GM21423 (cell line): ENCODE measurements around the gene STING1.
"Not testable (repeated sequence)": the region's sequence is repeated elsewhere in the genome, so short reads cannot be mapped to it uniquely, and the experiment has no call there.

Source experiments
- ATAC-seq: cut with Tn5 transposase; IDR thresholded peaks from one replicate; pipeline ENCODE4 v1.9.1; 2021; ENCODE audit warnings: mild to moderate bottlenecking, moderate library complexity; ENCODE audit not compliant: unreplicated experiment

STING1 gene

DNA sequence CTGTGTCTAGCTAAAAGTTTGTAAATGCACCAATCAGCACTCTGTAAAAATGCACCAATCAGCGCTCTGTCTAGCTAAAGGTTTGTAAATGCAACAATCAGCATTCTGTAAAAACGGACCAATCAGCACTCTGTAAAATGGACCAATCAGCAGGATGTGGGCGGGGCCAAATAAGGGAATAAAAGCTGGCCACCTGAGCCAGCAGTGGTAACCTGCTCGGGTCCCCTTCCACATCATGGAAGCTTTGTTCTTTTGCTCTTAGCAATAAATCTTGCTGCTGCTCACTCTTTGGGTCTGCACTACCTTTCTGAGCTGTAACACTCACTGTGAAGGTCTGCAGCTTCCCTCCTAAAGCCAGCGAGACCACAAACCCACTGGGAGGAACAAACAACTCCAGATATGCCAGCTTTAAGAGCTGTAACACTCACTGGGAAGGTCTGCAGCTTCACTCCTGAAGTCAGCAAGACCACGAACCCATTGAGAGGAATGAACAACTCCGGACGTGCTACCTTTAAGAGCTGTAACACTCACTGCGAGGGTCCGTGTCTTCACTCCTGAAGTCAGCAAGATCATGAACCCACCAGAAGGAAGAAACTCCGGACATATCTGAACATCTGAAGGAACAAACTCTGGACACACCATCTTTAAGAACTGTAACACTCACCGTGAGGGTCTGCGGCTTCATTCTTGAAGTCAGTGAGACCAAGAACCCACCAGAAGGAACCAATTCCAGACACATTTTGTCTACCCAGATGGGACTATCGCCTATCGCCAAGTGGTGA is 20.7 kb upstream of the STING1 start:
- ATAC-seq = not testable (repeated sequence)

DNA sequence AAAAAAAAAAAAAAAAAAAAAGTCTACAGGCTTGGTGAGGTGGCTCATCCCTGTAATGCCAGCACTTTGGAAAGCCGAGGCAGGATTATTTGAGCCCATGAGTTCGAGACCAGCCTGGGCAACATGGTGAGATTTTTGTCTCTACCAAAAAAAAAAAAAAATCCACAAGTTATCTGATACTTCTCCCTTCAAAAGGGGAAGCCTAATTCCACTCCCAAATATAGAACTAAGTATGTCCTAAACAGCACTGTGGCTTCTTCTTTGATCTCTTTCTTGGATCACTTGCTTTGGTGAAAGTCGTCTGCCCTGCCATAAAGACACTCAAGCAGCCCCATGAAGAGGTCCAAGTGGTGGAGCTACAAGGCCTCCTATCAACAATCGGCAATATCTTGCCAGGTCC is 18.8 kb upstream of the STING1 start:
- no peak for ATAC-seq

DNA sequence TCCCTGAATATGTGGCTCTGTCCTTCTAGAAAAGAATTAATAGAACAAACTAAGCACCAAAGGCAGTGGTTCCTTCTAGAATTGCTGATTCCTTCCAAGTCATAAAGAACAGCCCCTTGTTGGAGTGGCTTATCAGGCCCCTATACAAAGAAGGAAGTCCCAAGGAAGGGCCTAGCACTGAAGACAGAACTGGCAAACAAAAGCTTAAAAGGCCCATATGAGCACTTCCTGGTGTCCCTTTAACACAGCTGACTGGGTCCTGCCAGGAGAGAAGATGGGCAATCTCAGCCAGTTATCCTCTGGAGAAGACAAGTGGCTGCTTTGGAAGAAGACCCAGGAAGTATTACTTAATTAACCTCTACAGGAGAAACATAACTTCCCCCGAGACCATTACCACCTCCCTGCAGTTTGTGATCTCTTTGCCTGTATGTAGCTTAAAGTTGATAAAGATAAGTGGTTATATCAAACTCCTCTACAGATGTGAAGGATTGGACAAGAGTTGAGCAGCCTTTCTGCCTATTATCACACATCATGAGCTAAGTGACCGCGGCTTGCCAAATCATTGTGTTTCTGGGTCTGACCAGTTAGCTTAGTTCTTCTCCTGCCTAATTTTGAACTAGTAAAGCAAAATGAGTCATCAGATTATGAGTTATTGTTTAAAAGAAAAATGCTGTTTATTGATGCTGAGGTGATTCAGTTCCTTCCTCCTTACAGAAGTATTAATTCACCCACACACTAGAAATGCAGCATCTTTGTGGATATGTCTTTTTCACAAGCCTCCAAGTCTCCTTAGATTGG is 13.3 kb upstream of the STING1 start:
- ATAC-seq = no peak

DNA sequence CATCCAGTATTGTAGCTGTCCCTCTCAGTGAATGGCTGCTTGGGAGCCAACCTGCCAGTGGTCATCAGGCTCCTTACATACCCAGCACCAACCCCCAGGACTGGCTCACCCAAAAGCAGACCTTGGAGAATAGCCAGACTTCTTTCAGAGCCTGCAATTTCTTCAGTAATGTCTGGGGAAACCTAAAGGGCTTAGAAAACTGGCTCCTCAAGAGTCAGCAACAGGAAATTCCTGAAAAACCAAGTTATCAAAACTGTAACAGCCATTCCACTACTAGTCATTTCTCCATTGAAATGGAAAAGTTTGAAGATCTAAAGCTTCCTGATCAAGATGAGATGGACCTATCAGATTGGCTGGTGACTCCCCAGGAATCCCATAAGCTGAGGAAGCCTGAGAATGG is 12.3 kb upstream of the STING1 start:
- no peak for ATAC-seq

DNA sequence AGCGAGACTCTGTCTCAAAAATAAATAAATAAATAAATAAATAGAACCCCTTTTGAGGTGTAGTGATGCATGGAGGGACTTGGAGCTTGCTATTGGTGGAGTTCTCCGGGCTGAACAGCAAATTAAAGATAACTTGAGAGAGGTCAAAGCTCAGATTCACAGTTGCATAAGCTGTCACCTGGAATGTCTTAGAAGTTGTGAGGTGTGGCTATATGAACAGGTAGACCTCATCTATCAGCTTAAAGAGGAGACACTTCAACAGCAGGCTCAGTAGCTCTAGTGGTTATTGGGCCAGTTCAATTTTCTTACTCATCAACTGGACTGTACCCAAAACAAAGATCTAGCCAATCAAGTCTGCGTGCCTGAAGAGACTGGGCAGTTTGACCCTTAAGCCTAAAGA is 11.7 kb upstream of the STING1 start:
- ATAC-seq = no peak

DNA sequence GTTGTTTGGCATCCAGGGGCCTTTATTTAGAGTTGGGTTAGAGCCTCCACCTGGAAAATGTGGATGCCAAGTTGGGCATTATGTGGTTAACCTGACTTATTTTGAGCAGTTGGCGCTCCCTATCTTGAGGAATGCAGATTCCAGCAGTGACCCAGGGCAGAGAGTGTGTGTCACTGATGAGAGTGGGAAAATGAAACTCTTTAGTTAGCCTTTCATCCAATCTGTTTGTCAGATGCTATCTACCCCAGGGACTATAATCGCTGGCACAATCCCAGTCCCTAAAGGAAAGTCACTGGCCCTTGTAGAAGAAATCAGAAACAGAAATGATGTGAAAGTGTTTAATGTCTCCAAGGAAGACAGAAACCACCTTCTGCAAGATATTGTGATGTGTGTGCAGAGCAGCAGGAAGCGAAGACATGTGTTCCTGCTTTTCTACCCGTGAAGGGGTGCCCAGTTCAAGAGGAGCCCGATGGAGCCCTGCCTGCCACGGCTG is 10.2 kb upstream of the STING1 start:
- ATAC-seq = no peak

DNA sequence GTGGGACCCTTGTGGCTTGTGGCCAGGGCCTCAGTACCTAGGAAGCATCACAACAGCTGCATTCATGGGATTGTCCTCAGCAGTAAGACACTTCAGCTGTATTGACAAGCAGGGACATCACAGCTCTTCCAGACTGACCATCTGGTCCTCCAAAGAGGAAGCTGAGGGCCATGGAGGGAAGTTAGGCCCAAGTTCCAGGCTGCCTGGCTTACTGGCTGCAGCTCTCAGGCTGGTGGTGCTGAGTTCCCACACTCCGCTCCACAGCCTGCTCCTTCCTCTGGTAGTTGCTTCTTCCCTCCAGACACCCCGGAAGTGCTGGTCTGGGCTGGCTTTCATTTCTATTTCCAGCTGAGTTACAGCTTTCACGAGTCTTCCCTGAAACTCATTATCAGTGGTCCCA is 5.7 kb upstream of the STING1 start:
- no peak for ATAC-seq

DNA sequence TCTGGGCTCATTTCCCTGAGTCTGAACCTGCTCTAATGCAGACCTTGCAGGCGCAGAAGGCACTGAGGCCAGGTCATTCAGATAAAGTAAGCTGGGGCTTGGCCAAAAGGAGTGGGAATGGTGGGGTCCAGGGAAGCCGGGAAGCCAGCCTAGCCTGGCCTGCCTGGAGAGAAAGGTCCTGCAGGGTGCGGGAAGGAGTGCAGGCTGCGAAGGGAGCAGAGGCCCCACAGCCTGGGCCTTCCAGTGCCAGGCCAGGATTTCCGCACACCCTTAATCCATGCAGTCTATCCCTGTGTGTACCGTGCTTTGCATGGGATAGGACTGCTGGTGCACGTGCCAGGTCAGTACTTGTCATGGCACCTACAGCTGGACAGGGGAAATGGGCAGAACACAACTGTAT is 3.6 kb upstream of the STING1 start:
- no peak for ATAC-seq

DNA sequence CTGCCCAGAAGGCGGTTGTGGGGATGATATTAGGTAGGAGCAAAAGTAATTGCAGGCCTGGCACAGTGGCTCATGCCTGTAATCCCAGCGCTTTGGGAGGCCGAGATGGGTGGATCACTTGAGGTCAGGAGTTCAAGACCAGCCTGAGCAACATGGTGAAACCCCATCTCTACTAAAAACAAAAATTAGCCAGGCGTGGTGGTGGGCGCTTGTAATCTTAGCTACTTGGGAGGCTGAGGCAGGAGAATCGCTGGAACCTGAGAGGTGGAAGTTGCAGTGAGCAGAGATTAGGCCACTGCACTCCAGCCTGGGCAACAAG is 291 bp upstream of the STING1 start:
- ATAC-seq = not testable (repeated sequence)

DNA sequence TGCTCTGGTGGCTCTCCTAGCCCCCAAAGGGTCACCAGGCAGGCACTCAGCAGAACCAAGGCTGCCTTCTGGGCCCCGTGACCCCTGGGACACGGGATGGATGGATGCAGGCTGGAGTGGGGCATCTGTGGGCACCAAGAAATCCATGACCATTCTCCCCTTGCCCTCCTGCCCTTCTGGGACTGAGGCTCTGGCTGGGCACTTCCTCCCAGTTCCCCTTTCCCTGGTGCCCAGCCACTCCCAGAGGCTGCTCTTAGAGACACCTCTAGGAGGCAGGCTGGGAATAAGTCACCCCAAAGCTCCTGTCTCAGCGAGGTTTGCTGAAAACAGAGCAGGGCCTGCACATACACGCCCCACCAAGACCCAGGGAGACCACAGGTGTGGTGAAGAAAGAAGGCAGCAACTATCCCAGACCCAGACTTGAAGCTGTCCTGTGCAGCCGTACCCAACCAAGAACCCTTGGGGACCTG is 943 bp downstream of the STING1 start:
- peak; percentile 17 for ATAC-seq

DNA sequence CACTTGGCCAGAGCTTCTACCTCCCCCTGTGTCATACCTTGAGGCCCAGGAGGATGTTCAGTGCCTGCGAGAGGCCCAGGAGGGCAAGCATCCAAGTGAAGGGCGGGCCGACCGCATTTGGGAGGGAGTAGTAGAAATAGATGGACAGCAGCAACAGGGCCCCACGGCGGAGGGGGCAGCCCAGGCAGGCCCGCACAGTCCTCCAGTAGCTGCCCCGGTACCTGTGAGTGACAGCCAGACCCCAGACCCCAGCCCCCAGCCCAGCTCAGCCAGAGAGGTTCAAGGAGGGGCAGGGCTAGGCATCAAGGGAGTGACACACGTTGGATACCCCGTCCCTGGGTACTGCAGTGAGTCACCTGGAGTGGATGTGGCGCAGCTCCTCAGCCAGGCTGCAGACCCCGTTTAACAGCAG is 1.4 kb downstream of the STING1 start:
- ATAC-seq = no peak

DNA sequence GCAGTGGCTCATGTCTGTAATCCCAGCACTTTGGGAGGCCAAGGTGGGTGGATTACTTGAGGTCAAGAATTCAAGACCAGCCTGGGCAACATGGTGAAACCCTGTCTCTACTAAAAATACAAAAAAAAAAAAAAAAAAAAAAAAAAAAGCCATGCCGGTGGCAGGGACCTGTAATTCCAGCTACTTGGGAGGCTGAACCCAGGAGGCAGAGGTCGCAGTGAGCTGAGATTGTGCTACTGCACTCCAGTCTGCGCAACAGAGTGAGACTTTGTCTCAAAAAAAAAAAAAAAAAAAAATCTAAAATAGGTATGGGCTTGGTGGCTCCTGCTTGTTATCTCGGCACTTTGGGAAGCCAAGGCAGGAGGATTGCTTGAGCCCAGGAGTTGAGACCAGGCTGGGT is 2.8 kb downstream of the STING1 start:
- ATAC-seq = not testable (repeated sequence)

DNA sequence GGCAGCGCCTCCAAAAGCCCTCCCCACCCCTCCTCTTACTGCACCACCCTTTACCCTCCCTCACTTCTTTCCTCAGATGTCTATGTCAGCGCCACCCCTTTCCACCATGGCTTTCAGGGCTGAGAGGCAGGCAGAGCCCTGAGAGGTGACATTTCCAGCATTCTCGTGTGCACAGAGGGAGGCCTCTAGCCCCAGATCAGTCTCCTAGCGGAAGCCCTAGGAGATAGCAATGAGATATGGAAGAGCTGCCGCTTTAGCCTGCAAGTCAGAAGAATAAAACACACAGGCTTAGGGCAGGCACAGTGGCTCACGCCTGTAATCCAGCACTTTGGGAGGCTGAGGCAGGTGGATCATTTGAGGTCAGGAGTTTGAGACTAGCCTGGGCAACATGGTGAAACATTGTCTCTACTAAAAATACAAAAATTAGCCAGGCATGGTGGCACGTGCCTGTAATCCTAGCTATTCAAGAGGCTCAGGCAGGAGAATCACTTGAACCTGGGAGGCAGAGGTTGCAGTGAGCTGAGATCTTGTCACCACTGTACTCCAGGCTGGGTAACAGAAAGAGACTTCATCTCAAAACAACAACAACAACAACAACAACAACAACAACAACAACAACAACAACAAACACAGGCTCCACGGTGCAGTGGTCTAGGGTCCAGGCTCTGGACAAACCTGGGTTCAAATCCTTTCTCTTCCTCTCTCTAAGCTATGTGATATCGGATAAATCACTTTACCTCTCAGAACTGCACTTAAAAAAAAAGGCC is 3.7 kb downstream of the STING1 start:
- not testable (repeated sequence) for ATAC-seq

DNA sequence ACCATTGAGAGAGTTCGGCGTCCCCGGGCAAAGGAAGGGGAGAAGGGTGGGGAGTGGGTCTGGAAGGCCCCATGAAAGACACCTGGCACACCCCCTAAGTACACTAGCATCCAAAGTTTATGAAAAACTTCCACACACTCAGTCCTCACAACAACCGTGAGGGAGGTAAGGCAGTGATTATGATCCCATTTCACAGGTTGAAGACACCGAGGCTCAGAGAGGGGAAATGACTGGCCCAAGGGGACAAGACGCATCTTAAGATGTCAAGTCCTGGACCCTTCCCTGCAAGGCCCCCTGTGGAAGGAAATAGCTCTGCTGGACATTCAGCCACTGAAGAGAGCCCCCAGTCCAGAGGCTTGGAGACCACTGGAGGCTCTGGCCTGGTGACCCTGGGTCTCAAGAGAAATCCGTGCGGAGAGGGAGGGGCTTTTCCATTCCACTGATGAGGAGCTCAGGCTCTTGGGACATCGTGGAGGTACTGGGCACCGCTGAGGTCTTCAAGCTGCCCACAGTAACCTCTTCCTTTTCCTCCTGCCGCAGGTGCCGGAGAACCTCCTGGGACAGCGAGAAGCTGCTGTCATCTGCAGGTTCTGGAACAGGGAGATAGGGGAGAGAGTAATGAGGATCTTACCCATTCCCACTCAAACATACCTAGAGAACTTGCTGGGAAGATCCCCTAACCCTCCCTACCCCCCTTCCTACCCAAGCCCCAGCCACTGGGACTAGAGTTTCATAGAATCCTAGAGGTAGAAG is 6.5 kb downstream of the STING1 start:
- ATAC-seq = no peak

DNA sequence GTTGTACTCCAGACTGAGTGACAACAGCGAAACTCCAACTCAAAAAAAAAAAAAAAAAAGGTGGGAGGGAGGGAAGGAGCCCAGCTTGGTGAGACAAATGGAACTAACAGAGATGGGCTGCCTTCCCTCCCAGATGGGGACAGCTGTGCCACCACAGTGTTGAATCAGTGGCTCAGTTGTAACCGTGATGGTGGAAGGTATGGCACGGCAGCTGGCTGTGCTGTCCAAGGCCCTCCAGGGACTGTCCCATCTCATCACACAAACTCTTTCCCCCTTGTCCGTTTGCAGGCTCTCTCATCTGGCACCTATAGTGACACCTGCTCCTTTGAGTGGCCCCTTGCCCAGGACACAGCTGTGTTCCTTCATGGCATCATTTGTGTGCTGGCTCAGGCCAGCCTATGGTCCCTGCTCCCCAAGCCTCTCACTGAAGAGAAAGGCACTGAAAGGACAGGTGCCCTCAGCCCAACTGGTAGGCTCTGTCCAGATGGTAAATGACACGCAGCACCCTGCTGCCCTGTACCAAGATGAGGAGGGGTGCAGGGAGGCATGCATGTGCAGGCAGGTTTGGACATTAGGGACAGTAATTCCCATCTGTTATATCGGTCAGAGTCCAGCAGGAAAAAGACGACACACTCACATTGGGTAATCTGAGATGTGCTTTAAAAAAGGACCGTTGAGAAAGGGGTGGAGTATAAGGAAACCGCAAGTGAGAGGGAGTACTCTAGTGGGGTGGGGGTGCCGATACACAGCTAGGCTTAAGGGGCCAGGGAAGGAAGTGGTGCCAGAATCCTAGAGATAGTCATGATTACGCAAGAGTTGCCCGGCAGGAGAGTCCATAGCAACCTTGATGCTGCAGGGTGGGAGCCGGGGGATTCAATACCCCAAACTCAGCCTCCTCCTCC is 7.4 kb downstream of the STING1 start:
- ATAC-seq = no peak

DNA sequence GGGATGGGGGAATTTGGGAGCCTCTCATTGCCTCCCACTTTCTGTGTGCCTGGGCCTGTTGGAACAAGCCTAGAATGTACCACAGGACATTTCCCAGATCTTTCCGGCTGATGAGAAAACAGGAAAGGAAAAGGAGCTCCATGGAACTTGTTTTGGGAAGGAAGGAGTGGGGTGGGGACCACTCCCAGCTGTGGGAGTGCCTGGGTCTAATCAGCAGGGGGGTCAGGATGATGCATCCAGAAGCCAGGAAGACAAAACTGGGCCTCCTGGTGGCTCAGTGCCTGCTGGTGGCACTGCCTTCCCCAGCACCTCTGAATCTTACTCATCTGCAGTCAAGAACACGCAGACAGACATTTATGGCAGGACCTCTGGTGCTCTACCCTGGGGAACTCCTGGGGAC is 9.0 kb downstream of the STING1 start:
- ATAC-seq = no peak

DNA sequence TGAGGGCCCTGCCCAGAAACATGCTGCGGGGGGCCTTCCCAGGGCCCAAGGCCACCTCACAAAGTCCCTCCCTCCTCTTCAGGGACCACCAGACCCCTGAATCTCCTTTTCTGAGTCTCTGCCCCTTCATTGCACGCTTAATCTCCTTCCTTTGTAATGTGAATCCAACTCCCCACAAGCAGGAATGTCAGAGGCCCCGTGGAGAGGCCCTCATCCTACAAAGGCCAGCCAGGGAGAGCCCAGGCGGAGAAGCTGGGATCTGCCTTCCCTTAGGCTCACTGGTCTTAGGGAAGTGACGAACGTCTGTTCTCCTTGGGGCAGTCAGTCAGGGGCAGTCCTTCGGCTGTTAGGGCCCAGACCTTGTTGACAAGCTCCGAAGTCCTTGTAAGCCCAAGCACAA is 9.5 kb downstream of the STING1 start:
- ATAC-seq = no peak

DNA sequence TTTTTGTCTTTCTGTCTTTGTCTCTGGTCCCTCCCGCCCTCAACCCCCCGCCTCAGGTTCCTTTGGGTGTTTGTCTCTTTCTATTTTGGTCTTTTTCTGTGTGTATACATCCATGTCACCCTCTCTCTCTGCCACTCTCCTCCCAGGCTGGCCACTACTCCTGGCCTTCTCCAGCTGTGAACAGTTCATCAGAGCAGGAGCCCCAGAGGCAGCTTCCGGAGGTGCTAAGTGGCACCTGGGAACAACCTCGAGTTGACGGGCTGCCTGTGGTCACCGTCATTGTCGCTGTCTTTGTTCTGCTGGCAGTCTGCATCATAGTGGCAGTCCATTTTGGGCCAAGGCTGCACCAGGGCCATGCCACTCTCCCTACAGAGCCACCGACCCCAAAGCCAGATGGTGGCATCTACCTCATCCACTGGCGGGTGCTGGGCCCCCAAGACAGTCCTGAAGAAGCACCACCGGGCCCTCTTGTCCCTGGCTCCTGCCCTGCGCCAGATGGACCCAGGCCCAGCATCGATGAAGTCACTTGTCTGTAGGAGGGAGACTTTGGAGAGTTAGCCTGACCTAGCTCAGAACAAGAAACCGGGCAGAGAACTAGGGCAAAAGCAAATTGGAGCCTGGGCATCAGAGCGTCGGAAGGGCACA is 10.1 kb downstream of the STING1 start:
- no peak for ATAC-seq

DNA sequence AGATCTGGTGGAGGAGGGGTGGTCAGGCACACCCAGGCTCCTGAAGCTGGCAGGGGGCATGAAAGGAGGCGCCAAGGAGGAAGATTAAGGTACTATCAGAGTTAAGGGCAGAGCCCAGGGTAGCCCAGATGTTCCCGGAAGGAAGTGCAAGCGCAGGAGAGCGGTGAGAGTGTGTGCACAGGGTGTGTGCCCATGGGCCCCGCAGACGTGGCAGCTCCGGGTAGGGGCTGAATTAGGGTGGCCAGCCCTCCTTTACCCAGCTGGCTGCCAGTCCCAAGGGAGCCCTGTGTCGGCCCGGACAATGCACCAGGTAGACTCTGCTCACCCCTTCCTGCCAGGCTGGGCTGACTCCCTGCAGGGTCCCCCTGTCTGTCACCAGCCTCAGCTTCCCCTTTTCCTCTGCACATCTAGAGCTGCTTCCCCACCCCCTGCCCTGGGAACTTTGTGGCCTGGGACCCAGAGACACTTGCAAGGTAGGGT is 11.7 kb downstream of the STING1 start, which contains the start of gene SMIM33:
SMIM33 (plus strand) TSS at position 184 of the 480 bp plus-strand sequence; CDS start at position 302, 118 bp downstream.
- ATAC-seq = no peak
